Suprapubic skin (tissue), 4 donors: ENCODE measurements around the gene TSPAN18.

Experiments used
- POLR2A ChIP-seq, 2 donors: fragments of 450-650 bp; IDR thresholded peaks; one replicate each; pipeline ENCODE4 v1.6.1; 2017; ENCODE audit warnings: antibody characterized with exemption in 2 of 2, mild to moderate bottlenecking in 2 of 2, moderate library complexity in 2 of 2
- POLR2AphosphoS5 ChIP-seq, 3 donors: sonication (generic); formaldehyde crosslinking; IDR thresholded peaks; one replicate each; pipeline ENCODE4 v1.6.1; 2017; ENCODE audit warnings: antibody characterized with exemption in 3 of 3
- TF ChIP-seq, protein P1 (sequence below), 2 donors: fragments of 200-600 bp in 1 of 2; fragments of 450-650 bp in 1 of 2; sonication (generic) in 1 of 2; IDR thresholded peaks; one replicate each; pipeline ENCODE4 v1.5.1; 2016 to 2019; ENCODE audit warnings: antibody characterized with exemption in 2 of 2, mild to moderate bottlenecking in 1 of 2, moderate library complexity in 1 of 2

DNA sequence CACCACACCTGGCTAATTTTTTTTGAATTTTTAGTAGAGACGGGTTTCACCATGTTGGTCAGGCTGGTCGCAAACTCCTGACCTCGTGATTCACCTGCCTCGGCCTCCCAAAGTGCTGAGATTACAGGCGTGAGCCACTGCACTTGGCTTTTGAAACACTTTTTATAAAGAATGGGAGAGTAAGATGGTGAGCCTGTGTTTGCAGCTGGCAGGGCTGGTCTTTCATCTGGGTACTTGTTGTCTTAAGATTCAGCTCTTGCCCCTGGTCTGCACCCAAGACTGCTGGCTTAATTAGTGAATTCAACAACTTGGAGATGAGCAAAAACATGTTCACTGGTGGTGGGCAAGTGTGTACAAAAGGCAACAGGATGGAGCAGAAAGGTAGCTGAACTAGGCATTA is 4.0 kb downstream of the TSPAN18 start:
- TF ChIP-seq, protein P1, sequence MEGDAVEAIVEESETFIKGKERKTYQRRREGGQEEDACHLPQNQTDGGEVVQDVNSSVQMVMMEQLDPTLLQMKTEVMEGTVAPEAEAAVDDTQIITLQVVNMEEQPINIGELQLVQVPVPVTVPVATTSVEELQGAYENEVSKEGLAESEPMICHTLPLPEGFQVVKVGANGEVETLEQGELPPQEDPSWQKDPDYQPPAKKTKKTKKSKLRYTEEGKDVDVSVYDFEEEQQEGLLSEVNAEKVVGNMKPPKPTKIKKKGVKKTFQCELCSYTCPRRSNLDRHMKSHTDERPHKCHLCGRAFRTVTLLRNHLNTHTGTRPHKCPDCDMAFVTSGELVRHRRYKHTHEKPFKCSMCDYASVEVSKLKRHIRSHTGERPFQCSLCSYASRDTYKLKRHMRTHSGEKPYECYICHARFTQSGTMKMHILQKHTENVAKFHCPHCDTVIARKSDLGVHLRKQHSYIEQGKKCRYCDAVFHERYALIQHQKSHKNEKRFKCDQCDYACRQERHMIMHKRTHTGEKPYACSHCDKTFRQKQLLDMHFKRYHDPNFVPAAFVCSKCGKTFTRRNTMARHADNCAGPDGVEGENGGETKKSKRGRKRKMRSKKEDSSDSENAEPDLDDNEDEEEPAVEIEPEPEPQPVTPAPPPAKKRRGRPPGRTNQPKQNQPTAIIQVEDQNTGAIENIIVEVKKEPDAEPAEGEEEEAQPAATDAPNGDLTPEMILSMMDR (IDR thresholded peaks at IDR 0.05): no peak
- TF ChIP-seq POLR2A (IDR thresholded peaks at IDR 0.05) (no peak), POLR2AphosphoS5 (IDR thresholded peaks at IDR 0.05) (no peak)
